WTC11 (cell line): ENCODE measurements around the gene SP100. TPM values are rescaled to one million over a fixed set of nuclear protein-coding genes. Genes with fewer than 3 reads are reported as not detected.

Source experiments
- ATAC-seq: fragments of 200-7000 bp; cut with Tn5 transposase; 2 replicates; pipeline ENCODE4 v1.10.0; 2021; ENCODE audit warnings: mild to moderate bottlenecking, moderate library complexity
- CTCF ChIA-PET: fragments of 300-600 bp; sonication (Branson Sonifier 250); formaldehyde crosslinking; loops from one replicate; lab custom pipeline; 2021; ENCODE audit warnings: antibody characterized with exemption; lab: Charles Lee
- POLR2A ChIA-PET: fragments of 350-600 bp; sonication (Branson Sonifier 250); formaldehyde crosslinking; loops from one replicate; lab custom pipeline; 2021; ENCODE audit warnings: antibody characterized with exemption; lab: Charles Lee
- DNase-seq: peaks from one replicate; pipeline ENCODE4 v3.0.0; 2021; ENCODE audit warnings: low spot score
- H3K27ac Mint-ChIP-seq: 2 replicates; pipeline ENCODE4 v1.8.0; 2021; ENCODE audit warnings: mixed read lengths
- H3K27me3 Mint-ChIP-seq: 2 replicates; pipeline ENCODE4 v1.8.0; 2021; ENCODE audit warnings: low read depth, mild to moderate bottlenecking, moderate library complexity, mixed read lengths
- H3K36me3 Mint-ChIP-seq: 2 replicates; pipeline ENCODE4 v1.8.0; 2021; ENCODE audit warnings: mixed read lengths
- H3K4me1 Mint-ChIP-seq: 2 replicates; pipeline ENCODE4 v1.8.0; 2022; ENCODE audit warnings: mixed read lengths
- H3K4me3 Mint-ChIP-seq: 2 replicates; pipeline ENCODE4 v1.8.0; 2021; ENCODE audit warnings: mild to moderate bottlenecking, moderate library complexity, mixed read lengths
- H3K9me3 Mint-ChIP-seq: 2 replicates; pipeline ENCODE4 v1.8.0; 2021; ENCODE audit warnings: mixed read lengths
- ATF1 ChIP-seq: sonication (generic); formaldehyde crosslinking; IDR thresholded peaks from 2 replicates; pipeline ENCODE4 v1.8.1; 2023; ENCODE audit warnings: mild to moderate bottlenecking, moderate library complexity, missing genetic modification reagents
- CREM ChIP-seq: sonication (generic); formaldehyde crosslinking; IDR thresholded peaks from 2 replicates; pipeline ENCODE4 v1.8.1; 2022; ENCODE audit warnings: mild to moderate bottlenecking, missing genetic modification reagents, moderate library complexity
- CTCF ChIP-seq: fragments of 200-600 bp; IDR thresholded peaks from 2 replicates; pipeline ENCODE4 v1.8.0; 2022; ENCODE audit warnings: antibody characterized with exemption
- FOXJ3 ChIP-seq: sonication (generic); formaldehyde crosslinking; IDR thresholded peaks from 2 replicates; pipeline ENCODE4 v1.9.0; 2021; ENCODE audit warnings: missing genetic modification reagents, mild to moderate bottlenecking, borderline replicate concordance
- FOXP1 ChIP-seq: sonication (generic); formaldehyde crosslinking; IDR thresholded peaks from 2 replicates; pipeline ENCODE4 v1.8.0; 2022; ENCODE audit warnings: missing genetic modification reagents, mild to moderate bottlenecking, moderate library complexity, borderline replicate concordance
- HMGXB4 ChIP-seq: sonication (generic); formaldehyde crosslinking; IDR thresholded peaks from 2 replicates; pipeline ENCODE4 v1.8.1; 2023; ENCODE audit warnings: mild to moderate bottlenecking, moderate library complexity, missing genetic modification reagents
- MAX ChIP-seq: sonication (generic); formaldehyde crosslinking; IDR thresholded peaks from 2 replicates; pipeline ENCODE4 v1.8.0; 2022; ENCODE audit warnings: mild to moderate bottlenecking, missing genetic modification reagents
- MXD4 ChIP-seq: fragments of 250-450 bp; sonication (Bioruptor Pico); IDR thresholded peaks from 2 replicates; pipeline ENCODE4 v1.8.0; 2021; ENCODE audit warnings: mild to moderate bottlenecking, moderate library complexity, borderline replicate concordance
- NR2C2 ChIP-seq: sonication (generic); formaldehyde crosslinking; IDR thresholded peaks from 2 replicates; pipeline ENCODE4 v1.8.0; 2022; ENCODE audit warnings: mild to moderate bottlenecking, missing genetic modification reagents
- SOX15 ChIP-seq: fragments of 250-450 bp; sonication (Bioruptor Pico); IDR thresholded peaks from 2 replicates; pipeline ENCODE4 v1.9.0; 2021; ENCODE audit warnings: mild to moderate bottlenecking
- SP1 ChIP-seq: sonication (generic); formaldehyde crosslinking; conservative IDR thresholded peaks from 2 replicates; pipeline ENCODE4 v1.8.1; 2022; ENCODE audit warnings: missing genetic modification reagents
- TEAD1 ChIP-seq: sonication (generic); formaldehyde crosslinking; IDR thresholded peaks from 2 replicates; pipeline ENCODE4 v1.8.0; 2022; ENCODE audit warnings: mild to moderate bottlenecking, missing genetic modification reagents
- TP53 ChIP-seq: sonication (generic); formaldehyde crosslinking; IDR thresholded peaks from 2 replicates; pipeline ENCODE4 v1.8.1; 2023; ENCODE audit warnings: mild to moderate bottlenecking, missing genetic modification reagents
- ZNF121 ChIP-seq: sonication (generic); formaldehyde crosslinking; IDR thresholded peaks from 2 replicates; pipeline ENCODE4 v1.8.0; 2023; ENCODE audit warnings: missing genetic modification reagents
- ZNF317 ChIP-seq: sonication (generic); formaldehyde crosslinking; IDR thresholded peaks from 2 replicates; pipeline ENCODE4 v1.8.1; 2023; ENCODE audit warnings: low read depth, mild to moderate bottlenecking, moderate library complexity, missing genetic modification reagents, borderline replicate concordance
- ZNF423 ChIP-seq: fragments of 250-450 bp; sonication (Bioruptor Pico); IDR thresholded peaks from 2 replicates; pipeline ENCODE4 v2.1.2; 2022; ENCODE audit warnings: mild to moderate bottlenecking, moderate library complexity
- ZSCAN18 ChIP-seq: fragments of 250-450 bp; sonication (Bioruptor Pico); IDR thresholded peaks from 2 replicates; pipeline ENCODE4 v2.1.2; 2022; ENCODE audit warnings: mild to moderate bottlenecking, moderate library complexity
- total RNA-seq: library from RNA; stranded (reverse); gene quantifications from 3 replicates; pipeline ENCODE4 v1.2.3, GENCODE V29; 2021
- TF ChIP-seq, protein P1 (sequence below): fragments of 250-450 bp; sonication (Bioruptor Pico); IDR thresholded peaks from 2 replicates; pipeline ENCODE4 v1.9.0; 2021; ENCODE audit warnings: moderate library complexity, mild to moderate bottlenecking, inconsistent platforms, borderline replicate concordance
- TF ChIP-seq, protein P2 (sequence below): sonication (generic); formaldehyde crosslinking; IDR thresholded peaks from 2 replicates; pipeline ENCODE4 v1.8.0; 2022; ENCODE audit warnings: missing genetic modification reagents
- TF ChIP-seq, protein P3 (sequence below): fragments of 250-450 bp; sonication (Bioruptor Pico); IDR thresholded peaks from 2 replicates; pipeline ENCODE4 v1.9.0; 2021; ENCODE audit warnings: mild to moderate bottlenecking, borderline replicate concordance
- TF ChIP-seq, protein P4 (sequence below): sonication (generic); formaldehyde crosslinking; IDR thresholded peaks from 2 replicates; pipeline ENCODE4 v1.8.1; 2023; ENCODE audit warnings: mild to moderate bottlenecking, missing genetic modification reagents, moderate library complexity

SP100 gene
- total RNA-seq, 1 experiment from 2014 or later: 1.3 TPM

- TF ChIP-seq, protein P1, sequence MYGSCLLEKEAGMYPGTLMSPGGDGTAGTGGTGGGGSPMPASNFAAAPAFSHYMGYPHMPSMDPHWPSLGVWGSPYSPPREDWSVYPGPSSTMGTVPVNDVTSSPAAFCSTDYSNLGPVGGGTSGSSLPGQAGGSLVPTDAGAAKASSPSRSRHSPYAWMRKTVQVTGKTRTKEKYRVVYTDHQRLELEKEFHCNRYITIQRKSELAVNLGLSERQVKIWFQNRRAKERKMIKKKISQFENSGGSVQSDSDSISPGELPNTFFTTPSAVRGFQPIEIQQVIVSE (CRISPR knock-in tag): no peak
- TF ChIP-seq ZNF317 (CRISPR knock-in tag) (no peak), SP1 (no peak), MAX (CRISPR knock-in tag) (no peak)
- TF ChIP-seq, protein P2, sequence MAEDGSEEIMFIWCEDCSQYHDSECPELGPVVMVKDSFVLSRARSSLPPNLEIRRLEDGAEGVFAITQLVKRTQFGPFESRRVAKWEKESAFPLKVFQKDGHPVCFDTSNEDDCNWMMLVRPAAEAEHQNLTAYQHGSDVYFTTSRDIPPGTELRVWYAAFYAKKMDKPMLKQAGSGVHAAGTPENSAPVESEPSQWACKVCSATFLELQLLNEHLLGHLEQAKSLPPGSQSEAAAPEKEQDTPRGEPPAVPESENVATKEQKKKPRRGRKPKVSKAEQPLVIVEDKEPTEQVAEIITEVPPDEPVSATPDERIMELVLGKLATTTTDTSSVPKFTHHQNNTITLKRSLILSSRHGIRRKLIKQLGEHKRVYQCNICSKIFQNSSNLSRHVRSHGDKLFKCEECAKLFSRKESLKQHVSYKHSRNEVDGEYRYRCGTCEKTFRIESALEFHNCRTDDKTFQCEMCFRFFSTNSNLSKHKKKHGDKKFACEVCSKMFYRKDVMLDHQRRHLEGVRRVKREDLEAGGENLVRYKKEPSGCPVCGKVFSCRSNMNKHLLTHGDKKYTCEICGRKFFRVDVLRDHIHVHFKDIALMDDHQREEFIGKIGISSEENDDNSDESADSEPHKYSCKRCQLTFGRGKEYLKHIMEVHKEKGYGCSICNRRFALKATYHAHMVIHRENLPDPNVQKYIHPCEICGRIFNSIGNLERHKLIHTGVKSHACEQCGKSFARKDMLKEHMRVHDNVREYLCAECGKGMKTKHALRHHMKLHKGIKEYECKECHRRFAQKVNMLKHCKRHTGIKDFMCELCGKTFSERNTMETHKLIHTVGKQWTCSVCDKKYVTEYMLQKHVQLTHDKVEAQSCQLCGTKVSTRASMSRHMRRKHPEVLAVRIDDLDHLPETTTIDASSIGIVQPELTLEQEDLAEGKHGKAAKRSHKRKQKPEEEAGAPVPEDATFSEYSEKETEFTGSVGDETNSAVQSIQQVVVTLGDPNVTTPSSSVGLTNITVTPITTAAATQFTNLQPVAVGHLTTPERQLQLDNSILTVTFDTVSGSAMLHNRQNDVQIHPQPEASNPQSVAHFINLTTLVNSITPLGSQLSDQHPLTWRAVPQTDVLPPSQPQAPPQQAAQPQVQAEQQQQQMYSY (CRISPR knock-in tag): no peak
- TF ChIP-seq, all 79 proteins: peak for 0
Observed at GRCh38 chr2:230449901-230450467, 34.0 kb downstream of the SP100 start (continued).

DNA sequence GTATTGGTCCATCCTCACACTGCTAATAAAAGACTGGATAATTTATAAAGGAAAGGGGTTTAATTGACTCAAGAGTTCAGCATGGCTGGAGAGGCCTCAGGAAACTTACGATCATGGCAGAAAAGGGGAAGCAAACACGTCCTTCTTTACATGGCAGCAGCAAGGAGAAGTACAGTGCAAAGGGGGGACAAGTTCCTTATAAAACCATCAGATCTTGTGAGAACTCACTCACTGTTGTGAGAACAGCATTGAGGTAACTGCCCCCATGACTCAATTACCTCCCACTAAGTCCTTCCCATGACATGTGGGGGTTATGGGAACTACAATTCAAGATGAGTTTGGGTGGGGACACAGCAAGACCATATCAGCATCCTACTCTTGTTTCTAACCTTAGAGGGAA, 37.0 kb downstream of the SP100 start:
- DNase-seq: no peak
- no peak for TF ChIP-seq CREM (CRISPR knock-in tag)
- TF ChIP-seq NR2C2 (CRISPR knock-in tag): no peak
- TF ChIP-seq ZNF423 (CRISPR knock-in tag): no peak
- TF ChIP-seq CTCF: no peak
- no peak for TF ChIP-seq TP53 (CRISPR knock-in tag)
- no peak for TF ChIP-seq TEAD1
- TF ChIP-seq HMGXB4: no peak
- no peak for TF ChIP-seq ZSCAN18 (CRISPR knock-in tag)
- no peak for TF ChIP-seq ZNF121
- no peak for TF ChIP-seq SOX15 (CRISPR knock-in tag)
- TF ChIP-seq, protein P3, sequence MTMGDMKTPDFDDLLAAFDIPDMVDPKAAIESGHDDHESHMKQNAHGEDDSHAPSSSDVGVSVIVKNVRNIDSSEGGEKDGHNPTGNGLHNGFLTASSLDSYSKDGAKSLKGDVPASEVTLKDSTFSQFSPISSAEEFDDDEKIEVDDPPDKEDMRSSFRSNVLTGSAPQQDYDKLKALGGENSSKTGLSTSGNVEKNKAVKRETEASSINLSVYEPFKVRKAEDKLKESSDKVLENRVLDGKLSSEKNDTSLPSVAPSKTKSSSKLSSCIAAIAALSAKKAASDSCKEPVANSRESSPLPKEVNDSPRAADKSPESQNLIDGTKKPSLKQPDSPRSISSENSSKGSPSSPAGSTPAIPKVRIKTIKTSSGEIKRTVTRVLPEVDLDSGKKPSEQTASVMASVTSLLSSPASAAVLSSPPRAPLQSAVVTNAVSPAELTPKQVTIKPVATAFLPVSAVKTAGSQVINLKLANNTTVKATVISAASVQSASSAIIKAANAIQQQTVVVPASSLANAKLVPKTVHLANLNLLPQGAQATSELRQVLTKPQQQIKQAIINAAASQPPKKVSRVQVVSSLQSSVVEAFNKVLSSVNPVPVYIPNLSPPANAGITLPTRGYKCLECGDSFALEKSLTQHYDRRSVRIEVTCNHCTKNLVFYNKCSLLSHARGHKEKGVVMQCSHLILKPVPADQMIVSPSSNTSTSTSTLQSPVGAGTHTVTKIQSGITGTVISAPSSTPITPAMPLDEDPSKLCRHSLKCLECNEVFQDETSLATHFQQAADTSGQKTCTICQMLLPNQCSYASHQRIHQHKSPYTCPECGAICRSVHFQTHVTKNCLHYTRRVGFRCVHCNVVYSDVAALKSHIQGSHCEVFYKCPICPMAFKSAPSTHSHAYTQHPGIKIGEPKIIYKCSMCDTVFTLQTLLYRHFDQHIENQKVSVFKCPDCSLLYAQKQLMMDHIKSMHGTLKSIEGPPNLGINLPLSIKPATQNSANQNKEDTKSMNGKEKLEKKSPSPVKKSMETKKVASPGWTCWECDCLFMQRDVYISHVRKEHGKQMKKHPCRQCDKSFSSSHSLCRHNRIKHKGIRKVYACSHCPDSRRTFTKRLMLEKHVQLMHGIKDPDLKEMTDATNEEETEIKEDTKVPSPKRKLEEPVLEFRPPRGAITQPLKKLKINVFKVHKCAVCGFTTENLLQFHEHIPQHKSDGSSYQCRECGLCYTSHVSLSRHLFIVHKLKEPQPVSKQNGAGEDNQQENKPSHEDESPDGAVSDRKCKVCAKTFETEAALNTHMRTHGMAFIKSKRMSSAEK (CRISPR knock-in tag): no peak
- TF ChIP-seq, protein P1 (CRISPR knock-in tag): no peak
- no peak for TF ChIP-seq FOXP1 (CRISPR knock-in tag)
- no peak for TF ChIP-seq MXD4
- TF ChIP-seq, protein P4, sequence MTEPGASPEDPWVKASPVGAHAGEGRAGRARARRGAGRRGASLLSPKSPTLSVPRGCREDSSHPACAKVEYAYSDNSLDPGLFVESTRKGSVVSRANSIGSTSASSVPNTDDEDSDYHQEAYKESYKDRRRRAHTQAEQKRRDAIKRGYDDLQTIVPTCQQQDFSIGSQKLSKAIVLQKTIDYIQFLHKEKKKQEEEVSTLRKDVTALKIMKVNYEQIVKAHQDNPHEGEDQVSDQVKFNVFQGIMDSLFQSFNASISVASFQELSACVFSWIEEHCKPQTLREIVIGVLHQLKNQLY: no peak
- no peak for TF ChIP-seq ATF1
- TF ChIP-seq FOXJ3 (CRISPR knock-in tag): no peak
- peaks cover 3% of the 10 kb centered on the region; the same call in 1 of the 2 replicates for H3K36me3 Mint-ChIP-seq
- no peak overlapping the region for H3K4me3 Mint-ChIP-seq
- no peak for ATAC-seq
- H3K9me3 Mint-ChIP-seq: peaks cover 20% of the 10 kb centered on the region
- ChIA-PET POLR2A (no interaction called here), CTCF (no interaction called here)
- no peak overlapping the region for H3K27ac Mint-ChIP-seq
- no peaks in the 10 kb centered on the region for H3K27me3 Mint-ChIP-seq
- peaks cover 15% of the 10 kb centered on the region for H3K4me1 Mint-ChIP-seq
